Naive thymus-derived CD8-positive, alpha-beta T cell (primary cell): ENCODE results near the gene UHRF2. TPM values are rescaled to one million over a fixed set of nuclear protein-coding genes. Genes with fewer than 3 reads are reported as not detected.
"Not testable (repeated sequence)": the region's sequence is repeated elsewhere in the genome, so short reads cannot be mapped to it uniquely, and the experiment has no call there.

Source experiments
- ATAC-seq, 2 donors: fragments of 150-1000 bp; cut with Tn5 transposase in 1 of 2; sonication (Bioruptor Pico), chemical (Tn5 transposase) in 1 of 2; 1 replicate in 1 of 2; 2 replicates in 1 of 2; pipeline ENCODE4 v1.10.0; 2021; ENCODE audit warnings: mild to moderate bottlenecking in 2 of 2, moderate library complexity in 2 of 2
- POLR2A ChIA-PET: fragments of 350-600 bp; sonication (Branson Sonifier 250); formaldehyde crosslinking; loops from one replicate; lab custom pipeline; 2021; ENCODE audit warnings: antibody characterized with exemption; lab: Charles Lee
- DNase-seq, 10 donors: peaks; one replicate each; pipeline versions ENCODE4 v3.0.0 to v3.0.0-alpha.2; 2020 to 2022
- H3K27ac Mint-ChIP-seq, 10 donors: one replicate each; pipeline ENCODE4 v1.8.0; 2020 to 2022; ENCODE audit warnings: mild to moderate bottlenecking in 10 of 10, mixed read lengths in 10 of 10, moderate library complexity in 4 of 10, inconsistent platforms in 1 of 10
- H3K27me3 Mint-ChIP-seq, 5 donors: one replicate each; pipeline ENCODE4 v1.8.0; 2021 to 2022; ENCODE audit warnings: mixed read lengths in 5 of 5
- H3K36me3 Mint-ChIP-seq, 3 donors: one replicate each; pipeline ENCODE4 v1.8.0; 2020 to 2022; ENCODE audit warnings: mixed read lengths in 3 of 3, mild to moderate bottlenecking in 2 of 3, inconsistent platforms in 1 of 3
- H3K4me1 Mint-ChIP-seq, 4 donors: one replicate each; pipeline ENCODE4 v1.8.0; 2021 to 2022; ENCODE audit warnings: mixed read lengths in 4 of 4
- H3K4me3 Mint-ChIP-seq, 10 donors: one replicate each; pipeline ENCODE4 v1.8.0; 2020 to 2022; ENCODE audit warnings: mild to moderate bottlenecking in 10 of 10, mixed read lengths in 10 of 10, moderate library complexity in 6 of 10, inconsistent platforms in 1 of 10
- H3K9me3 Mint-ChIP-seq, 9 donors: one replicate each; pipeline ENCODE4 v1.8.0; 2020 to 2022; ENCODE audit warnings: mixed read lengths in 9 of 9, mild to moderate bottlenecking in 3 of 9, inconsistent platforms in 1 of 9, moderate library complexity in 1 of 9
- polyA plus RNA-seq, 3 donors: library from polyadenylated mRNA; unstranded; fragments of 300-500 nt; fragmentation: Illumina TruSeq; gene quantifications; one replicate each; pipeline ENCODE4 v1.2.3, GENCODE V29; 2021
- total RNA-seq, 8 experiments: library from RNA in 2 of 8; stranded (reverse) in 2 of 8; gene quantifications; one replicate each; pipeline ENCODE4 v1.2.3 and lab custom pipeline; 2021 to 2026

The UHRF2 gene
- total and polyA plus RNA-seq, 5 experiments from 2014 or later: 9.4 to 125 (median 13.1) TPM

DNA sequence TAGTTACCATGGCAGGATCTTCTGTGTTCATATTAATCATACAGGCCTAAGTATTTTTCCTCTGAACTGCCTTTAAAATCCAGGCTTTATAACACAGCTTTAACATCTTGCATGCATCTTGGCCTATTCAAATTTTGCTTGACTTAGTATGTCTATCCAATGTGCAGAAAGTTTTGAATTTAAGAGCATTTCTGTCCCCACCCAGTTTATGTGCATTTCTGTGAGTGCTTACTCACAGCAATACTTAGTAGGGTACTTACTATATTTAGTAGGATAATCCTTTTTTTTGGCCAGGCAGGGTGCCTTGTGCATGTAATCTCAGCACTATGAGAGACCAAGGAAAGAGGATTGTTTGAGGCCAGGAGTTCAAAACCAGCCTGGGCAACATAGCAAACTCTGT lies 18.0 kb downstream of the UHRF2 start:
- H3K9me3 Mint-ChIP-seq: no peaks in the 10 kb centered on the region
- no peak for DNase-seq
- peaks cover 22 to 81% (median 67%) of the 10 kb centered on the region in 4 donors for H3K4me1 Mint-ChIP-seq
- H3K36me3 Mint-ChIP-seq: peaks cover 0 to 58% (median 21%) of the 10 kb centered on the region in 3 donors
- H3K4me3 Mint-ChIP-seq: peak overlapping the region in 6 of 10 donors; percentile 2 to 55 (median 24)
- H3K27me3 Mint-ChIP-seq: no peaks in the 10 kb centered on the region
- no peak for ATAC-seq
- H3K27ac Mint-ChIP-seq: peak overlapping the region in 7 of 10 donors; percentile 1 to 79 (median 49)
- POLR2A ChIA-PET: interaction anchor here (3.7 kb wide), 1 partner anchor 18 kb away, joined by 16 read pairs; the partner anchor contains the start of gene UHRF2

- H3K4me3 Mint-ChIP-seq: peak overlapping the region in 3 of 10 donors; percentile 9 to 24 (median 16)
- no peak for ATAC-seq
- POLR2A ChIA-PET: interaction anchor here (0.9 kb wide), 1 partner anchor 19 kb away, joined by 3 read pairs; no protein-coding TSS in a partner anchor
Observed at GRCh38 chr9:6433410-6433809, 20.4 kb downstream of the UHRF2 start.

DNA sequence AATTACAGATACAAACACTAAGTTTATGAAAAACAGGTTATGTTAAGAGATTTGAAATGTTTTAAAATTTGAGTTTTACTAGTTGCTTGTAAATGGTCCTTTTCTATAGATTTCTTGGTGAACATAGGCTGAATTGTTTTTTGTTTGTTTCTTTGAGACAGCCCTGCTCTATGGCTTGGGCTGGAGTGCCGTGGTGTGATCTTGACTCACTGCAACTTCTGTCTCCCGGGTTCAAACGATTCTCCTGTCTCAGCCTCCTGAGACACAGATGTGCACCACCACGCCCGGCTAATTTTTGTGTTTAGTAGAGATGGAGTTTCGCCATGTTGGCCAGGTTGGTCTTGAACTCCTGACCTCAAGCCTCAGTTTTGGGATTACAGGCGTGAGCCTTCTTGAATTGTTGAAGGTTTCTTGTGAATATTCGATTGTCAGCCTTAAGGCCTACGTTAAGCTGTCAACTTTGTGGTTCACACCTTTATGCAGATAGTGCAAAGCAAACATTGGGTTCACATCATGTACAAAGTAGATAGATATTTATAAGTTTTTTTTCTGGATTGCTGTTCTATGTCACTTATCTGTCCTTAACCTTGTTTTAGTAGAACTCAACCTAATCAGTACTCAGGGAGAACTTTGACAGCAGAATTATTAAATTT lies 26.2 kb downstream of the UHRF2 start:
- Mint-ChIP-seq H3K9me3 (no peaks in the 10 kb centered on the region), H3K4me3 (peak overlapping the region in 6 of 10 donors; percentile 8 to 33 (median 17)), H3K4me1 (peaks cover 25 to 81% (median 72%) of the 10 kb centered on the region in 4 donors), H3K36me3 (peaks cover 0 to 61% (median 21%) of the 10 kb centered on the region in 3 donors), H3K27ac (peak overlapping the region in 5 of 10 donors; percentile 5 to 84 (median 29)), H3K27me3 (no peaks in the 10 kb centered on the region)
- peak in 1 of 10 donors; percentile 17 for DNase-seq
- ATAC-seq: no peak
- POLR2A ChIA-PET: interaction anchor here (1.4 kb wide), 1 partner anchor 26 kb away, joined by 7 read pairs; the partner anchor contains the start of gene UHRF2

More at GRCh38 chr9:6433410-6433809, 20.4 kb downstream of the UHRF2 start:
- H3K27ac Mint-ChIP-seq: peak overlapping the region in 2 of 10 donors; percentile 33 to 34
- H3K4me1 Mint-ChIP-seq: peaks cover 31 to 79% (median 69%) of the 10 kb centered on the region in 4 donors
- H3K9me3 Mint-ChIP-seq: no peaks in the 10 kb centered on the region
- no peak for DNase-seq
- peaks cover 0 to 59% (median 31%) of the 10 kb centered on the region in 3 donors for H3K36me3 Mint-ChIP-seq
- H3K27me3 Mint-ChIP-seq: no peaks in the 10 kb centered on the region

- no peak for DNase-seq
- ATAC-seq: no peak
- POLR2A ChIA-PET: interaction anchor here (1.4 kb wide), 1 partner anchor 27 kb away, joined by 7 read pairs; the partner anchor contains the start of gene UHRF2
- Mint-ChIP-seq H3K27me3 (no peaks in the 10 kb centered on the region), H3K27ac (peak overlapping the region in 2 of 10 donors; percentile 31 to 68), H3K4me1 (peaks cover 28 to 86% (median 80%) of the 10 kb centered on the region in 4 donors), H3K9me3 (no peaks in the 10 kb centered on the region), H3K36me3 (peaks cover 0 to 58% (median 16%) of the 10 kb centered on the region in 3 donors), H3K4me3 (peak overlapping the region in 2 of 10 donors; percentile 6 to 24)
Observed at GRCh38 chr9:6440405-6440804, 27.4 kb downstream of the UHRF2 start.

GRCh38 chr9:6441269-6441668 lies 28.3 kb downstream of the UHRF2 start:
- no peaks in the 10 kb centered on the region for H3K9me3 Mint-ChIP-seq
- POLR2A ChIA-PET: no interaction called here
- peaks cover 0 to 60% (median 16%) of the 10 kb centered on the region in 3 donors for H3K36me3 Mint-ChIP-seq
- peak overlapping the region in 2 of 10 donors; percentile 6 for H3K4me3 Mint-ChIP-seq
- peak overlapping the region in 1 of 10 donors; percentile 20 for H3K27ac Mint-ChIP-seq
- ATAC-seq: no peak
- no peak for DNase-seq
- no peaks in the 10 kb centered on the region for H3K27me3 Mint-ChIP-seq
- H3K4me1 Mint-ChIP-seq: peaks cover 26 to 86% (median 82%) of the 10 kb centered on the region in 4 donors

- Mint-ChIP-seq H3K9me3 (no peaks in the 10 kb centered on the region), H3K36me3 (peaks cover 0 to 53% (median 5%) of the 10 kb centered on the region in 3 donors), H3K27me3 (no peaks in the 10 kb centered on the region), H3K4me3 (no peak overlapping the region), H3K27ac (peak overlapping the region in 4 of 10 donors; percentile 13 to 45 (median 29)), H3K4me1 (peaks cover 30 to 89% (median 86%) of the 10 kb centered on the region in 4 donors)
- no peak for DNase-seq
- POLR2A ChIA-PET: no interaction called here
- ATAC-seq: no peak
Observed at GRCh38 chr9:6443661-6444060, 30.7 kb downstream of the UHRF2 start.

DNA sequence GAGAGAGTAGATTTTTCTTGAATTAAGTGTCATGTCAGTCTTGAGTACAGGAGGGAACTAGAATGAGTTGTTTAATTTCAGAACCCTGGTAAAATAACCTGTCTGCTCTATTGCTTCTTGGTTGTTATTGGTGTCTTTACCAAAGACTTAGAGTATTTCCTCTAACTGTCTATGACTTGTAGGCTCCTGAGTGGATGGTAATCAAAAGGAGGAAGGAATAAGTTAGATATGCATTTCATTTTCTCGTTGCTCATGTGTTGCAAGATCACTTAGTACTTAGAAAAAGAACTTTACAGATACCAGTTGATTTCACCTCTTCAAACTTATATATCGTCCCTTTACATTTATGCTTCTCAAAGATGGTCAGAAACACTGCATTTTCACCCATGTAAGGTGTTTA lies 31.1 kb downstream of the UHRF2 start:
- POLR2A ChIA-PET: no interaction called here
- H3K4me1 Mint-ChIP-seq: peaks cover 29 to 89% (median 87%) of the 10 kb centered on the region in 4 donors
- no peak for ATAC-seq
- H3K27me3 Mint-ChIP-seq: no peaks in the 10 kb centered on the region
- no peak for DNase-seq
- H3K9me3 Mint-ChIP-seq: no peaks in the 10 kb centered on the region
- peak overlapping the region in 7 of 10 donors; percentile 0 to 45 (median 13) for H3K27ac Mint-ChIP-seq
- H3K4me3 Mint-ChIP-seq: no peak overlapping the region
- peaks cover 0 to 51% (median 5%) of the 10 kb centered on the region in 3 donors for H3K36me3 Mint-ChIP-seq

DNA sequence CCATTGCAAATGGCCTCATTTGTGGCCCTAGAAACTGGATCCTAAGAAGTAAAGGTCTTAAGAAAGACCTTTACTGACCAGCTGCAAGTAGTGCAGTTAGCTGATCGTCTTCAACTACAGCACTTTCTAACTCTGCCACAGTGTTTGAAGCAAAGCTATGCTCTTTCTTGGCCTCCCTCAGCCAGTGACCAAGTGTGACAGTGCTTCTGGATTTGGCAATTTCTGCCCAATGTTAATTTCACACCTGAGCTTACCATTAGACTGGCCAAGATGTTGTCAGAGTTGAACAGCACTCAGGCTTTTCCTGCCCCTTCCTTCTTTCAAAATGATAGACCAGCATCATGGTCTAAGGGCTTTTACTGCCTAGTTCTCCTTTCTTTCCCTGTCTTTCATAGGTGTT lies 36.1 kb downstream of the UHRF2 start:
- POLR2A ChIA-PET: no interaction called here
- Mint-ChIP-seq H3K4me1 (peaks cover 31 to 83% (median 80%) of the 10 kb centered on the region in 4 donors), H3K27ac (peak overlapping the region in 6 of 10 donors; percentile 0 to 60 (median 22)), H3K9me3 (peaks cover 0 to 5% (median 2%) of the 10 kb centered on the region in 9 donors), H3K4me3 (peak overlapping the region in 4 of 10 donors; percentile 9 to 28 (median 15)), H3K27me3 (no peaks in the 10 kb centered on the region), H3K36me3 (peaks cover 0 to 33% (median 8%) of the 10 kb centered on the region in 3 donors)
- ATAC-seq: no peak
- no peak for DNase-seq

- Mint-ChIP-seq H3K36me3 (peaks cover 0 to 27% (median 12%) of the 10 kb centered on the region in 3 donors), H3K27me3 (no peaks in the 10 kb centered on the region), H3K27ac (peak overlapping the region in 5 of 10 donors; percentile 0 to 60 (median 41)), H3K9me3 (peaks cover 0 to 7% (median 3%) of the 10 kb centered on the region in 9 donors), H3K4me3 (peak overlapping the region in 4 of 10 donors; percentile 0 to 69 (median 29)), H3K4me1 (peaks cover 28 to 78% (median 77%) of the 10 kb centered on the region in 4 donors)
- no peak for DNase-seq
- ATAC-seq: no peak
- POLR2A ChIA-PET: no interaction called here
Observed at GRCh38 chr9:6449645-6450044, 36.6 kb downstream of the UHRF2 start.

DNA sequence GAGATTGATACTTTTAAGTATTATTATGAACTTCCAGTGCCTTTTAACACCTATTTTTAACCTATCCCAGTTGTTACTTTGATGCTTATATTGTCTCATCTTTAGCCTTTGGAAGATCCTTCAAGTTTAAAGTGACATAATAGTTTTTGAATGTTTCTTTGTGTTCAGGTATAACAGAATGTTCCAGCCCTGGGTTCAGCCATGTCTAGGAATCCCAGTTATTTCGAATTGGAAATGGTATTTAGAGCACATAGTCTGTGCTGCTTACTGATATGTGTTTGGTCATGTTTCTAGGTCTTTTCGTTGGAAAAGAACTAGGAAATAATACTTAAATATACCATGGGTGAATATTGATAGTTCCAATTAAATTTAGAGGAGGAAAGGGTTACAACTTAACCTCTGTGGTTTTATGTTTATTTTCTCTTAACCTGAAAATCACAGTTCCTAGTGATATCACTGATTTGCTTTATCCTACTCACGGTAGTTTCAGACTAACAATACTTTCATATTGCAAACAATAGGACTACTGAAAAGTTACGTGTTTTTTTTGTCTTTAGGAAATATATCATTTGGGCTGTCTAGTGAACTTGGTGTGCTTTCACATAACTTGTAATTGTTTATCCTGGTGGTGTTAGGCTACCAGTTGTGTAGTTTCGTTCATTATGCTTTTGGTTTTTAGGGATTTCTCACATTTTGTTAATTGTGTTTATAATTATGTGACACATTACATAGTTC lies 37.8 kb downstream of the UHRF2 start:
- Mint-ChIP-seq H3K4me1 (peaks cover 28 to 77% (median 70%) of the 10 kb centered on the region in 4 donors), H3K27ac (peak overlapping the region in 5 of 10 donors; percentile 3 to 90 (median 15)), H3K9me3 (peaks cover 0 to 15% (median 3%) of the 10 kb centered on the region in 9 donors), H3K4me3 (peak overlapping the region in 4 of 10 donors; percentile 2 to 47 (median 10)), H3K27me3 (no peaks in the 10 kb centered on the region), H3K36me3 (peaks cover 0 to 25% (median 19%) of the 10 kb centered on the region in 3 donors)
- POLR2A ChIA-PET: no interaction called here
- ATAC-seq (no peak), DNase-seq (no peak)

GRCh38 chr9:6455292-6455691 lies 42.3 kb downstream of the UHRF2 start:
- H3K9me3 Mint-ChIP-seq: peaks cover 0 to 31% (median 20%) of the 10 kb centered on the region in 9 donors
- ATAC-seq, POLR2A ChIA-PET, DNase-seq, H3K4me3 Mint-ChIP-seq, H3K27me3 Mint-ChIP-seq, H3K27ac Mint-ChIP-seq: not testable (repeated sequence)
- peaks cover 16 to 41% (median 34%) of the 10 kb centered on the region in 3 donors for H3K36me3 Mint-ChIP-seq
- H3K4me1 Mint-ChIP-seq: peaks cover 22 to 62% (median 49%) of the 10 kb centered on the region in 4 donors

DNA sequence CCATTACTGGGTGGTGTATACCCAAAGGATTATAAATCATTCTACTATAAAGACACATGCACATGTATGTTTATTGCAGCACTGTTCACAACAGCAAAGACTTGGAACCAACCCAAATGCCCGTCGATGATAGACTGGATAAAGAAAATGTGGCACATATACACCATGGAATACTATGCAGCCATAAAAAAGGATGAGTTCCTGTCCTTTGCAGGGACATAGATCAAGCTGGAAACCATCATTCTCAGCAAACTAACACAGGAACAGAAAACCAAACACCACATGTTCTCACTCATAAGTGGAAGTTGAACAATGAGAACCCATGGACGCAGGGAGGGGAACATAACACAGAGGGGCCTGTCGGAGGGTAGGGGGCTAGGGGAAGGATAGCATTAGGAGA lies 45.7 kb downstream of the UHRF2 start:
- peaks cover 16 to 62% (median 35%) of the 10 kb centered on the region in 3 donors for H3K36me3 Mint-ChIP-seq
- ATAC-seq, H3K27me3 Mint-ChIP-seq, POLR2A ChIA-PET, H3K4me3 Mint-ChIP-seq, DNase-seq: not testable (repeated sequence)
- H3K27ac Mint-ChIP-seq: peak overlapping the region in 1 of 10 donors; percentile 5
- peaks cover 21 to 38% (median 26%) of the 10 kb centered on the region in 4 donors for H3K4me1 Mint-ChIP-seq
- H3K9me3 Mint-ChIP-seq: peaks cover 0 to 31% (median 20%) of the 10 kb centered on the region in 9 donors
